BLaER1 treated with 17β-estradiol and CSF1 and Interleukin-3, amounts not matched to agents 10 nM and 100 nM (cell line): Measurements from ENCODE around the gene PLA2G2C.

Experiments
- H3K27ac ChIP-seq, 11 experiments: shearing (Covaris generic); formaldehyde crosslinking; 2 replicates each; pipeline ENCODE4 v1.8.1; 2022
- H3K27me3 ChIP-seq, 11 experiments: shearing (Covaris generic); formaldehyde crosslinking; 2 replicates each; pipeline ENCODE4 v1.8.1; 2022
- H3K36me3 ChIP-seq, 11 experiments: shearing (Covaris generic); formaldehyde crosslinking; 2 replicates each; pipeline ENCODE4 v1.8.1; 2022
- H3K4me1 ChIP-seq, 10 experiments: shearing (Covaris generic); formaldehyde crosslinking; 2 replicates each; pipeline ENCODE4 v1.8.1; 2022
- H3K4me2 ChIP-seq, 11 experiments: shearing (Covaris generic); formaldehyde crosslinking; 2 replicates each; pipeline ENCODE4 v1.8.1; 2022
- H3K4me3 ChIP-seq, 10 experiments: shearing (Covaris generic); formaldehyde crosslinking; 2 replicates each; pipeline ENCODE4 v1.8.1; 2022
- H3K9ac ChIP-seq, 11 experiments: shearing (Covaris generic); formaldehyde crosslinking; 2 replicates each; pipeline ENCODE4 v1.8.1; 2022
- H3K9me3 ChIP-seq, 11 experiments: shearing (Covaris generic); formaldehyde crosslinking; replicated peaks in 1 of 11; 2 replicates each; pipeline ENCODE4 v1.8.1; 2022
- H4K20me1 ChIP-seq, 11 experiments: shearing (Covaris generic); formaldehyde crosslinking; 2 replicates each; pipeline ENCODE4 v1.8.1; 2022
- Cebpa-rat ChIP-seq, 11 experiments: shearing (Covaris generic); IDR thresholded peaks; 2 replicates each; pipeline ENCODE4 v1.8.1; 2022

The PLA2G2C gene

DNA sequence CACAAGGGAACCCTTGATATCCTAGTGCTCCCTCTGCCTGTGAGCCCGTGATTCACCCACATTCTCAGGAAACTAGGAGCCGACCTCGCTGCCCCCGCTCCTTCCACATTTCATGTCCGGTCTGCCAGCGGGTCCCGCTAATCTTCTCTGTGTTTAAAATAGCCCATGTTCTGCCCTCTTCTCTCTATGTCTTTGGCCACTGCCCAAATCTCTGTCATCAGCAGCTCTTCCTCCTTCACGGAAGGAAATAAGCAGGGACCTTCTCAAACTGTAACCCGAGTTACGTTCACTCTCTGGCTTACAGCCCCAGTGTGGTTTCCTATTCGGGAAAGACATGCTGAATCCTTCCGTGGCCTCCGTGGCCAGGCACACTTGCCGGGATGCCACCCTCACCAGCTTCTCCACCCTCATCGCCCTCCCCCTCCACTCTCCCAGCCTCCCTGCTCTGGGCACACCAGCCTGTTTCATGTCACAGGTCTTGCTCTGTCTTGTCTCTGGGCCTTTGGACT is 21.6 kb downstream of the PLA2G2C start:
- H3K9me3 ChIP-seq, result peaks cover 34 to 60% (median 43%) of the 10 kb centered on the region in 11 experiments
- peaks cover 0 to 44% (median 14%) of the 10 kb centered on the region in 11 experiments; a peak in 9 of 22 replicates for H3K36me3 ChIP-seq
- H3K9ac ChIP-seq, result peak overlapping the region in 3 of 11 experiments; percentile 29 to 50 (median 32); a peak in 5 of 22 replicates
- H3K4me1 ChIP-seq, result peaks cover 25 to 65% (median 55%) of the 10 kb centered on the region in 10 experiments
- no peak overlapping the region for H3K4me3 ChIP-seq
- no peaks in the 10 kb centered on the region for H3K27me3 ChIP-seq
- H3K4me2 ChIP-seq, result peak overlapping the region in 7 of 11 experiments; percentile 9 to 93 (median 88); a peak in 12 of 22 replicates
- TF ChIP-seq Cebpa-rat (IDR thresholded peaks at IDR 0.05), result no peak
- peaks cover 0 to 6% (median 0%) of the 10 kb centered on the region in 11 experiments; a peak in 1 of 22 replicates for H4K20me1 ChIP-seq
- peak overlapping the region in 6 of 11 experiments; percentile 16 to 68 (median 51); a peak in 9 of 22 replicates for H3K27ac ChIP-seq

DNA sequence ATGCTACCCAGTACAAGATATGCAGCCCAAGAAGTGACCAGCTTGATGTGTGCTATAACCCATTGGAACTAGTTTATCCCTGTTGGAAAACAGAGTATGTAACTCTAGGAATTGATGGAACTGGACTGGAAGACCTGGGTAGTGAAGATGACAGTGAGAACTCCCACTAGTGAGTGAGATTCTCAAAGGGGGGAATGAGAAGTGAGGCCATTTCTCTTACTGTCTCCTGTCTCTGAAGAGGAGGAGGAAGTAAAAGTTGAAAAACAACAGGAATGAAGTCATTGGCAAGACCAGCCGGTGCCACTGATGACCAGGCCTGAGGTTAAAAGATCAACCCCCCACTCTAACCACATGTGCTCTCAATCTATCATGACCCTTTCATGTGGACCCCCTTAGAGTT is 26.3 kb downstream of the PLA2G2C start:
- no peak overlapping the region for H3K4me2 ChIP-seq
- peaks cover 0 to 70% (median 14%) of the 10 kb centered on the region in 11 experiments; a peak in 9 of 22 replicates for H3K36me3 ChIP-seq
- TF ChIP-seq Cebpa-rat (IDR thresholded peaks at IDR 0.05), result no peak
- no peaks in the 10 kb centered on the region for H3K27me3 ChIP-seq
- peak overlapping the region in 3 of 10 experiments; percentile 25 to 32 (median 31); a peak in 3 of 20 replicates for H3K4me3 ChIP-seq
- H3K4me1 ChIP-seq, result peaks cover 12 to 33% (median 19%) of the 10 kb centered on the region in 10 experiments; a peak in 19 of 20 replicates
- H3K27ac ChIP-seq, result no peak overlapping the region
- no peak overlapping the region for H3K9ac ChIP-seq
- H3K9me3 ChIP-seq, result peaks cover 80 to 100% (median 87%) of the 10 kb centered on the region in 11 experiments
- no peaks in the 10 kb centered on the region for H4K20me1 ChIP-seq

DNA sequence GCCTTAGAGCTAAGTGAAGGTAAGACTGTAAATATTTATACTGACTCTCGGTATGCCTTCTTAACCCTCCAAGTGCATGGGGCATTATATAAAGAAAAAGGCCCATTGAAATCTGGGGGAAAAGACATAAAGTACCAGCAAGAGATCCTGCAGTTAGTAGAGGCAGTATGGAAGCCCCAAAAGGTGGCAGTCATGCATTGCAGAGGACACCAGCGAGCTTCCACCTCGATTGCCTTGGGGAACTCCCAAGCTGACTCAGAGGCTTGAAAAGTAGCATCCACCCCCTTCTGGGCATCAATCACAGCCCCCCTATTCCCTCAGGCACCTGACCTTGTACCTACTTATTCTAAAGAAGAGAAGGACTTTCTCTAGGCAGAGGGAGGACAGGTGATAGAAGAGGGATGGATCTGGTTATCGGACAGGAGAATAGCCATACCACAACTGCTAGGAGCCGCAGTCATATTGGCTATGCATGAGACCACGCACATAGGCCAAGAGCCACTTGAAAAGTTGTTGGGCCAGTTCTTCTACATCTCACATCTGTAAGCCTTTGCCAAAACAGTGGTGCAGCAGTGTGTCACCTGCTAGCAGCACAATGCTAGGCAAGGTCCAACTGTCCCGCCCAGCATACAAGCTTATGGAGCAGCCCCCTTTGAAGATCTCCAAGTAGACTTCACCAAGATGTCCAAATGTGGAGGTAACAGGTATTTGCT is 27.8 kb downstream of the PLA2G2C start:
- no peak for TF ChIP-seq Cebpa-rat (IDR thresholded peaks at IDR 0.05)
- no peak overlapping the region for H3K27ac ChIP-seq
- no peaks in the 10 kb centered on the region for H4K20me1 ChIP-seq
- H3K4me3 ChIP-seq, result peak overlapping the region in 1 of 10 experiments; percentile 21; a peak in 1 of 20 replicates
- no peak overlapping the region for H3K4me2 ChIP-seq
- no peaks in the 10 kb centered on the region for H3K27me3 ChIP-seq
- peaks cover 0 to 66% (median 14%) of the 10 kb centered on the region in 11 experiments; a peak in 9 of 22 replicates for H3K36me3 ChIP-seq
- H3K9me3 ChIP-seq, result peaks cover 79 to 94% (median 85%) of the 10 kb centered on the region in 11 experiments
- H3K4me1 ChIP-seq, result peaks cover 17 to 34% (median 28%) of the 10 kb centered on the region in 10 experiments
- no peak overlapping the region for H3K9ac ChIP-seq

DNA sequence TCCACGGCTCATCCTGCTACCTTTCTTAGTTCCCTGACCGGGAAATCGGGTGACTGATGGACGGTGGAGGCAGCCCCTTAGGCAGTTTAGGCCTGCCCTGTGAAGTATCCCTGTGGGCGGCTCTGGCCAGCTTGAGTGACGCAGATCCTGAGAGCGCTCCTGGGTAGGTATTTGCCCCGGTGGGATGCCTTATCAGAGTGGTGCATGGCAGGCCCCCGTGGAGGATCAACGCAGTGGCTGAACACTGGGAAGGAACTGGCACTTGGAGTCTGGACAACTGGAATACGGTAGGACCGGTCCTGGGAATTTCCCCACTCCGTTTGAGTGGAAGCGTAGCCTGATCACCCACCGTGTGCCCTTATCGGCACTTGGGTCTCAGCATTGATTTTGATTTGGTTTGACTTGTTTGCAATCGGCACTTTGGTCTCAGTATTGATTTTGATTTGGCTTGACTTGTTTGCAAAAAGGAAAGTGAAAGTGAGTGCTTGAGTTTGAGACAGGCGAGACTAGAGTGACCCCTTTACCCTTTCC is 32.0 kb downstream of the PLA2G2C start:
- Histone ChIP-seq H3K4me1 (peaks cover 30 to 58% (median 48%) of the 10 kb centered on the region in 10 experiments), H3K4me2 (peak overlapping the region; percentile 86 to 98 (median 96)), H3K9me3 (peaks cover 38 to 52% (median 45%) of the 10 kb centered on the region in 11 experiments), H3K27me3 (no peaks in the 10 kb centered on the region), H3K9ac (peak overlapping the region in 10 of 11 experiments; percentile 3 to 90 (median 79); a peak in 15 of 22 replicates), H3K36me3 (peaks cover 0 to 26% (median 7%) of the 10 kb centered on the region in 11 experiments; a peak in 8 of 22 replicates), H3K4me3 (no peak overlapping the region; a peak in 1 of 20 replicates), H3K27ac (peak overlapping the region; percentile 66 to 99 (median 84)), H4K20me1 (no peaks in the 10 kb centered on the region)
- TF ChIP-seq Cebpa-rat (IDR thresholded peaks at IDR 0.05), result no peak

DNA sequence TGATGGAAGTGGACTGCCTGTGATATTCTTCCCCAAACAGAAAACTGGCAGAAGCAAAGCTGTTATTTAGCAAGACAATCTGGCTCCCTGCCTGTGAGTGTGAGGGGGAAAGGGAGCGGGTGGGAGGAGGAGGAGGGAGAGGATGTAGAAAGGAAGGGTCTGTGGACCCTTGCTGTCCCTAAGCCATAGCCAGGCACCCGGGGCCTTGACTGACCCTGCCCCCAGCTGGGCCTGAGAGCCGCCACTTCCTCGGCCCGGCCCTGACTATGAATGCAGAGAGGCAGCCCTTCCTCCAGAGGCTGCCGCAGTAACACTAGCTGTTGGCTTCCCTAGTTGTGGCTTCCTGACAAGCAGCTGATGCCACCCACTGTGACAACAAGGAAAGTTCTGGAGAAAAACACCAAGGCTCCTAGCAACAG is 33.3 kb downstream of the PLA2G2C start:
- peak overlapping the region; percentile 63 to 90 (median 79) for H3K9ac ChIP-seq
- peaks cover 24 to 39% (median 31%) of the 10 kb centered on the region in 11 experiments for H3K9me3 ChIP-seq
- no peaks in the 10 kb centered on the region for H4K20me1 ChIP-seq
- peaks cover 0 to 12% (median 0%) of the 10 kb centered on the region in 11 experiments; a peak in 6 of 22 replicates for H3K36me3 ChIP-seq
- no peak for TF ChIP-seq Cebpa-rat (IDR thresholded peaks at IDR 0.05)
- H3K4me1 ChIP-seq, result peaks cover 30 to 63% (median 55%) of the 10 kb centered on the region in 10 experiments
- H3K4me2 ChIP-seq, result peak overlapping the region; percentile 86 to 98 (median 96)
- H3K4me3 ChIP-seq, result peak overlapping the region in 6 of 10 experiments; percentile 16 to 70 (median 62); a peak in 6 of 20 replicates
- H3K27me3 ChIP-seq, result no peaks in the 10 kb centered on the region
- H3K27ac ChIP-seq, result peak overlapping the region; percentile 66 to 99 (median 84)

DNA sequence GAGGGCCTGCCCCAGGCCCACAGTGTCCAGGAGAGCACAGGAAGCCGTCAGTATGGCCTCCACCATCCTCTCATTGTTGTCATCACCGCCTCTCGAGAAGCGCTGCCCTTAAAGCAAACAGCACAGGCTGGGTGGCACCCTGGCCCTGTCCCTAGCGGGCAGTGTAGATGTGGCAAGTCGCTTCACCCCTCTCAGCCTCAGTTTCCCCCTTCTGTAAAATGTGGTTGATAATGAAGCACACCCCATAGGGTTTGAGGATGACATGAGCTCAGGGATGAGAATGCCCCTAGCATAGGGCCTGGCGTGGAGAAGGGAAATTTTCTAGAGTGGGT is 33.8 kb downstream of the PLA2G2C start:
- Histone ChIP-seq H3K36me3 (peaks cover 0 to 8% (median 0%) of the 10 kb centered on the region in 11 experiments; a peak in 6 of 22 replicates), H3K9ac (peak overlapping the region; percentile 63 to 90 (median 79)), H3K4me2 (peak overlapping the region; percentile 86 to 98 (median 96)), H3K27me3 (no peaks in the 10 kb centered on the region), H3K4me3 (peak overlapping the region in 7 of 10 experiments; percentile 16 to 70 (median 61); a peak in 10 of 20 replicates), H3K4me1 (peaks cover 30 to 66% (median 55%) of the 10 kb centered on the region in 10 experiments), H3K27ac (peak overlapping the region; percentile 66 to 99 (median 84)), H3K9me3 (peaks cover 20 to 34% (median 27%) of the 10 kb centered on the region in 11 experiments), H4K20me1 (no peaks in the 10 kb centered on the region)
- no peak for TF ChIP-seq Cebpa-rat (IDR thresholded peaks at IDR 0.05)

DNA sequence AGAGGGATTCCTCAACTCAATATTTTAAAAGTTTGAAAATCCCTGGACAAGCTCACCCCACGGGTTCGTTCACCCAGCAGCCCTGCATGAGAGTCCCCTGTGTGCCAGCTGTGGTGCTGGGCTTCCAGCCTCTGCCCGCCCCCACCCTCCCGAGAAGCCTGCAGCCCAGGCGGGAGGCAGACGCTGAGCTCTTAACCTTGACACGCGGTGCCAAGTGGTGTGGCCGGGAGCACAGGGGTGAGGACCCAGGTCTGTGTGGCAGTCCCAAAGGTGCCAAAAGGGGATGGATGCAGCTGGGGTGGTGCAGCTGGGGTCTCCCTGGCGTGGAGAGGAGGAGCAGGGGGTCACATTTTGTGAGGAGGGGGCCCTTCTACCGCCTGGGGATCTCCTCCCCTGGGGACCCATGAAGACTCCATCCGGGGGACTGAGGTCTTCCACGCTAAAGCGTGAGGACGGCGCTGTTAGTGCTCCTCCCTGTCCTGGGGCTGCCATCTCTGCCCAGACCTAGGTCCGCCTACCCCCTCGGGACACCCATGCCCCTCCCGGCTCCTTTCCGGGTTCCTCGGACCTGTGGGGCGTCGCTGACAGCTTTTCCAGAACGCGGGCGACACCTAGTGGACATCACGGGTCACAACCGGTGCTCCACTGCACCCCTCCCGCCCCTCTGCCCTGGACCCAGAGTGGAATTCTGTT is 34.3 kb downstream of the PLA2G2C start:
- Histone ChIP-seq H3K4me1 (peaks cover 30 to 66% (median 55%) of the 10 kb centered on the region in 10 experiments), H3K9me3 (peaks cover 15 to 29% (median 22%) of the 10 kb centered on the region in 11 experiments; a peak in 21 of 22 replicates), H3K27me3 (no peaks in the 10 kb centered on the region), H4K20me1 (no peaks in the 10 kb centered on the region), H3K36me3 (peaks cover 0 to 4% (median 0%) of the 10 kb centered on the region in 11 experiments; a peak in 4 of 22 replicates), H3K4me2 (peak overlapping the region; percentile 86 to 98 (median 96)), H3K4me3 (peak overlapping the region; percentile 52 to 70 (median 58)), H3K27ac (peak overlapping the region; percentile 66 to 99 (median 84)), H3K9ac (peak overlapping the region; percentile 63 to 90 (median 79))
- TF ChIP-seq Cebpa-rat (IDR thresholded peaks at IDR 0.05), result no peak

DNA sequence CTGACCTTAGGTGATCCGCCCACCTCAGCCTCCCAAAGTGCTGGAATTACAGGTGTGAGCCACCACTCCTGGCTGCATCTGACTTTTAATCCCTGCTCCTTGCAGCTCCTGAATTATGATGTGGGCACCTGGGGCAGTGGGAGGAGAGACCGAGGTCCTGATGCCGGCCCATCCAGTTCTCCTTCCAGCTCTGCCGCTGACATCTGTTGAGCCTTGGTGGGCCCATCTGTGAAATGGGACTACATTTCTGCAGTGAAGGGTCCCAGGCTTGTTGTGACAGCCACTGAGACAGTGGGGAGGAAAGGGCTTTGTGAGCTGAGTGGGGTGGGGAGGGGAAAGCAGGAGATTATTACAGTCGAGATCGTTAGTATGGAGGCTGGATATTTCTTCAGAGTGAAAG is 35.3 kb downstream of the PLA2G2C start:
- Histone ChIP-seq H3K27ac (peak overlapping the region in 6 of 11 experiments; percentile 45 to 95 (median 65); a peak in 8 of 22 replicates), H3K36me3 (peaks cover 0 to 4% (median 0%) of the 10 kb centered on the region in 11 experiments; a peak in 2 of 22 replicates), H3K9ac (peak overlapping the region in 3 of 11 experiments; percentile 36 to 82 (median 81); a peak in 4 of 22 replicates), H3K9me3 (peaks cover 4 to 18% (median 11%) of the 10 kb centered on the region in 11 experiments; a peak in 18 of 22 replicates), H3K4me3 (peak overlapping the region in 1 of 10 experiments; percentile 44; a peak in 2 of 20 replicates), H3K27me3 (no peaks in the 10 kb centered on the region), H3K4me1 (peaks cover 30 to 57% (median 44%) of the 10 kb centered on the region in 10 experiments), H4K20me1 (no peaks in the 10 kb centered on the region), H3K4me2 (peak overlapping the region in 10 of 11 experiments; percentile 35 to 97 (median 94); a peak in 15 of 22 replicates)
- no peak for TF ChIP-seq Cebpa-rat (IDR thresholded peaks at IDR 0.05)
